Measurements from ENCODE around the gene MXRA5.
"Not testable (repeated sequence)": the region's sequence is repeated elsewhere in the genome, so short reads cannot be mapped to it uniquely, and the experiment has no call there.

The MXRA5 gene, protein sequence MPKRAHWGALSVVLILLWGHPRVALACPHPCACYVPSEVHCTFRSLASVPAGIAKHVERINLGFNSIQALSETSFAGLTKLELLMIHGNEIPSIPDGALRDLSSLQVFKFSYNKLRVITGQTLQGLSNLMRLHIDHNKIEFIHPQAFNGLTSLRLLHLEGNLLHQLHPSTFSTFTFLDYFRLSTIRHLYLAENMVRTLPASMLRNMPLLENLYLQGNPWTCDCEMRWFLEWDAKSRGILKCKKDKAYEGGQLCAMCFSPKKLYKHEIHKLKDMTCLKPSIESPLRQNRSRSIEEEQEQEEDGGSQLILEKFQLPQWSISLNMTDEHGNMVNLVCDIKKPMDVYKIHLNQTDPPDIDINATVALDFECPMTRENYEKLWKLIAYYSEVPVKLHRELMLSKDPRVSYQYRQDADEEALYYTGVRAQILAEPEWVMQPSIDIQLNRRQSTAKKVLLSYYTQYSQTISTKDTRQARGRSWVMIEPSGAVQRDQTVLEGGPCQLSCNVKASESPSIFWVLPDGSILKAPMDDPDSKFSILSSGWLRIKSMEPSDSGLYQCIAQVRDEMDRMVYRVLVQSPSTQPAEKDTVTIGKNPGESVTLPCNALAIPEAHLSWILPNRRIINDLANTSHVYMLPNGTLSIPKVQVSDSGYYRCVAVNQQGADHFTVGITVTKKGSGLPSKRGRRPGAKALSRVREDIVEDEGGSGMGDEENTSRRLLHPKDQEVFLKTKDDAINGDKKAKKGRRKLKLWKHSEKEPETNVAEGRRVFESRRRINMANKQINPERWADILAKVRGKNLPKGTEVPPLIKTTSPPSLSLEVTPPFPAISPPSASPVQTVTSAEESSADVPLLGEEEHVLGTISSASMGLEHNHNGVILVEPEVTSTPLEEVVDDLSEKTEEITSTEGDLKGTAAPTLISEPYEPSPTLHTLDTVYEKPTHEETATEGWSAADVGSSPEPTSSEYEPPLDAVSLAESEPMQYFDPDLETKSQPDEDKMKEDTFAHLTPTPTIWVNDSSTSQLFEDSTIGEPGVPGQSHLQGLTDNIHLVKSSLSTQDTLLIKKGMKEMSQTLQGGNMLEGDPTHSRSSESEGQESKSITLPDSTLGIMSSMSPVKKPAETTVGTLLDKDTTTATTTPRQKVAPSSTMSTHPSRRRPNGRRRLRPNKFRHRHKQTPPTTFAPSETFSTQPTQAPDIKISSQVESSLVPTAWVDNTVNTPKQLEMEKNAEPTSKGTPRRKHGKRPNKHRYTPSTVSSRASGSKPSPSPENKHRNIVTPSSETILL (N-terminal part only)

DNA sequence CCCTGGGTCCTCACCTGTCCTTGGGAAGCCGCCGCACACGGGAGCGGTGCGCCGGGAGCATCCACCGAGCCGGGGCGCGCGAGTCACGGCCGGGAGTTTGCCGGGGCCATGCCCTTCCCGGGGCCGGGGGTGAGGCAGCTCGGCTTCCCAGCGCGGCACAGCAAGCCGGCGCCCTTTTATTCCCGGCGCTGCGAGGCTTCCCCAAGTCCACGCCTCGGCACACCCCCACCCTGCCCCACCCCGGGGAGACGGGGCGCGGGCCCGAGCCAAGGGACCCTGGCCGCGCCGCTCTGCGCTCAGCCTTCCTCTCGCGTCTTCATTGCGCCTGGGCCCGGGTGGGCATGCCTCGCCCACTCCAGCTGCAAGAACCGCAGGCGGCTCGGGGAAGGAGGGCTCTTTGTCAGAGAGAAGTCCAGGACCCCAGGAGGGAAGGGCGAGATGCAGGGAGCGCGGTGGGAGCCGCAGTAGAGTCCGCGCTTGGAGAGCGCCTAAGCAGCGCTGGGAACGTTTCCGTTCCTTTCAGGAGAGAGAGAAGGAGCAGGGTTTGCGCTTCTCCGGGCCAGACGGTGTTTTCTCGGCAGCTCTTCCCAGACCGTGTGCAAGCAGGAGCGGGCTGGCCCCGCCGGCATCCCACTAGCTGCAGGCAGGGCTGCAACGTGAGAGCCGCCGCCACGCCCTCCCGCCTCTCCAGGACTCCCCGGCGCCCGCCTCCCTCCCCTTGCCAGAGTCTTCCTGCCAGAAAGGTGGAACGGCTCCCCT, at the start of gene MXRA5:
Gene MXRA5 (minus strand): TSS at position 152 of the 759 bp plus-strand sequence. CDS start 2,819 bp downstream, outside the sequence.
- no peak for DNase-seq (ENCODE audit: low read depth in 2 of 2)

DNA sequence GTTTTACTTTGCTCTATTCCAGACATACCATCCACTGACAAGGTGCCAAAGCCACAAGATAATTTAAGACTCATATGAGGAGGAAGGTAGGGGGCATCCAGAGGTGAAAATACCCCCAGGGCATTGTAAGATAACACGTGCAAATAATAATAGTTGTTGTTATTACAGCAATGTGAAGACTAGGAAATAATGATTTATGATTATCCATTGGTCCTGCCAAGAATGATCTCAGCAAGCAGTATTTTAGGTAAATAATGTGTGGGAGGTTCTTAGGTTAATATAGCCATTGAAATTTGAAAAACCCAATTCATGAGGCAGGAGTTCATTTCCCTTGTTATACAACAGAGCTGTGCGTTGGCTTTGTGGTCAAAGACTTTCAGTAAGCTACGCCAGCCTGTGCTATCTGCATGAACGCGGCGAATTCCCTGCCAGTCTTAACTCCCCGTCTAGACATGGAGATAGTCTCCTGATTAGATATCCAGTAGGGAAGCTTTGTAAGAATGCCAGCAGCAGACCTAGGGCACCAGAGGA, 47.2 kb upstream of the MXRA5 start:
- no peak for DNase-seq (ENCODE audit: low read depth in 2 of 2)

DNA sequence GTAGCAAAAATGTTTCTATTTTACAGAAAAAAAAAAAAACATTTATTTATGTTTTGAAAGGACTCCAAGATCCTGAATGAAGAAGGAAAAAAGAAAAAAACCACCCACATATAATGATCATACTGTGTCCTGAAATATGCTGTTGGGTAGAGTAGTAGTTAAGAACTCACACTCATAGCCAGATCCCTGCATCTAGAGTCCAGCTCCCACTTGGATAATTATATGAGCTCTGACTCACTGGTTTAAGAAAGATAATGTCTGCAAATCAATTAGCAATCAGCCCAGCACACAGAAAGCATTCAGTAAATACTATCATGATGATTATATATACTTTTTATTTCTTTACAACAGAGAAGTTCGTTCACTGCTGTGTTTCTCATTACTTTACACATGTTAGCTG, 46.7 kb upstream of the MXRA5 start:
- DNase-seq (ENCODE audit: low read depth in 2 of 2), result no peak

DNA sequence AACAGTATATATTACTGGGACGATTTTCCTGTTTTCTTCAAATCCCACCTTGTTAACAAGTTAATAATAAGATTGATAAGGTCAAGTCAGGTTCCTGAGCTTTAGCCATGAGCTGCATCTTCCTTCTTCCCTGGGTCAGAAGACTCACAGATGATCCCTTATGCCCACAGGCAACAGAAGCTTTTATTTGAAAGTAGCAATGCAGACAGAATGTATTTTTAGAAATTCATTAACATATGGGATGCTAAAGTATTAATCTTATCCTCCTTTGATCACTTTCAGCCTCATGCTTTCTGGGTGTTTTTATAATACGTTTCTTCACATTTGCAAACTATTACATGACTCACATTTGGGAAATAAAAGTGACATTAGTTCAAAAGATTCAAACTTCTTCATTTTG, 42.0 kb upstream of the MXRA5 start:
- no peak for DNase-seq (ENCODE audit: low read depth in 2 of 2)

DNA sequence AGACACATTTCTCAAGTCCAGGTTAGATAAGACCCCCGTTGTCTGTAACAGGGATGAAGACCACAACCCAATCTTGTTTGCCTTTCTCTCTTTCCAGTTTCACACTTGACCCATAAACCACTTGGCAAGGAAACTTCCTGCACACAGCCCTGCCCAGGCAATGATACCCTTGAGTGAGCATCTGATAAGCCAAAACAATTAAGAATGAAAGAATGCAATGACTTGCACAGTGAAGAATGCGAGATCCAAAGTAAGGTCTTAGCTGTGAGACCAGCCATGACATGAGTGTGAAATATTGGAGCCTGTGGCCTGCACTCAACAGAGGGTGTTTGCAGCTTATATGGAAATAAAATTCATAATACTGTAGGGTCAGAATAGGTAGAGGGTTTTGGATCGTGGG, 37.9 kb upstream of the MXRA5 start:
- DNase-seq (ENCODE audit: low read depth in 2 of 2), result no peak

DNA sequence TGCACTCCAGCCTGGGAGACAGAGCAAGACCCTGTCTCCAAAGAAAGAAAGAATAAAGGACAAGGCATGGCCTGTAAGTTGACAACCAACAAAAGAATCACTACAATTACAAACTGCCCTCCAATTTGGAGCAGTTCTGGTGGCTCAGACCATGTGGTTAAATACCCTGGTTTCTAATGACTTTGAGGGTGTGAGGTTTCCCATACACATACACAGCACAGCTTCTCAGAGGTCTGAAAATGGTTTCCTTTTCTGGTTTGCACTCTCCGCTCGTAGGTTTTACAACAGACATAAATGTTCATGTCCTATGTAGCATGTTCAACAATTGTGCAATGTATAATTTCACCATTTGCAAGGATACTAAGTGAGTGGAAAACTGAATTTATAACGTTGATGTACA, 34.2 kb upstream of the MXRA5 start:
- no peak for DNase-seq (ENCODE audit: low read depth in 2 of 2)

DNA sequence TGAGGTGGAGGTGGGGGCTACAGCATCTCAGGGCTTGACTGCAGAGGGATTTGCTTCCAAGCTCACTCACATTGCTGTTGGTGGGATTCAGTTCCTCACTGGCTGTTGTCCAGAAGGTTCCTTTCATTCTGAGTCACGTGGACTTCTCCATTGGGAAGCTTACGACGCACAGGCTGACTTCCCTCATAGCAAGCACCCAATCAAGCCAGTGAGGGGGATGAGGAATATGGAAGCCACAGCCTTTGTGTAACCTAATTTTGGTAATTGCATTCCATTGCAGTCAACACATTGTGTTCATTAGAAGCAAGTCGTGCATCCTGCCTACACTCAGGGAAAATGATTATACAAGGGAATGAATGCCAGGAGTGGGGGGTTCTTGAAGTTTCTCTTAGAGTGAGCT, 32.7 kb upstream of the MXRA5 start:
- DNase-seq (ENCODE audit: low read depth in 2 of 2), result no peak

DNA sequence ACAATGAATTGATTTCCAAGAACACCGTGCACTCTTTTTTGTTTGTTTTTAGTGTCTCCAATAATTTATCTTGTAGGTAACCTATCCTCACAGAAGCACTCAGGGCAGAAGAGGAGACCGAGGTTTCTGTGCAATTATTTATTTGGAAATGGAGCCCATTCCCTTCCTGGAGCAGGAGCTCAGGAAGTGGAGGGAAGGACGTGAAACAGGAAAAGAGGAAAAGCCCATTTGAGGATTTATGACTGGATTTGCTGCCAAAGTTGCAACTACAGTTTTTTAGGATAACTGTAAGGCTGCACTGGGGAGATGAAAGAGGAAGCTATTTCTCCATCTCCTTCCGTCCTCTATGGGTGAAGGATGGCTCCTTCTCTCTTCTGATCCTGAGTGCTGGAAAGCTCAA, 31.7 kb upstream of the MXRA5 start:
- no peak for DNase-seq (ENCODE audit: low read depth in 2 of 2)

DNA sequence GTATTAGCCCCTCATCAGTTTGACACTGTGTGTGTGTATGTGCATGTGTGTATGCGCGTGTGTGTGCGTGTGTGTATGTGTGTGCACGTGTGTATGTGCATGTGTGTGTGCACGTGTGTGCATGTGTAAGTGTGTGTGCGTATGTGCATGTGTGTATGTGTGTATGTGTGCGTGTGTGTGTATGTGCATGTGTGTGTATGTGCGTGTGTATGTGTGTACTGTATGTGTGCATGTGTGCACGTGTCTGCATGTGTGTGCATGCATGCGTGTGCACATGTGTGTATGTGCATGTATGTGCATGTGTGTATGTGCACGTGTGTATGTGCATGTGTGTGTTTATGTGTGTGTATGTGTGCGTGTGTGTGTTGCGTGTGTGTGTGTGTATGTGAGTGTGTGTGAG, 31.1 kb upstream of the MXRA5 start:
- no peak for DNase-seq (ENCODE audit: low read depth in 2 of 2)

DNA sequence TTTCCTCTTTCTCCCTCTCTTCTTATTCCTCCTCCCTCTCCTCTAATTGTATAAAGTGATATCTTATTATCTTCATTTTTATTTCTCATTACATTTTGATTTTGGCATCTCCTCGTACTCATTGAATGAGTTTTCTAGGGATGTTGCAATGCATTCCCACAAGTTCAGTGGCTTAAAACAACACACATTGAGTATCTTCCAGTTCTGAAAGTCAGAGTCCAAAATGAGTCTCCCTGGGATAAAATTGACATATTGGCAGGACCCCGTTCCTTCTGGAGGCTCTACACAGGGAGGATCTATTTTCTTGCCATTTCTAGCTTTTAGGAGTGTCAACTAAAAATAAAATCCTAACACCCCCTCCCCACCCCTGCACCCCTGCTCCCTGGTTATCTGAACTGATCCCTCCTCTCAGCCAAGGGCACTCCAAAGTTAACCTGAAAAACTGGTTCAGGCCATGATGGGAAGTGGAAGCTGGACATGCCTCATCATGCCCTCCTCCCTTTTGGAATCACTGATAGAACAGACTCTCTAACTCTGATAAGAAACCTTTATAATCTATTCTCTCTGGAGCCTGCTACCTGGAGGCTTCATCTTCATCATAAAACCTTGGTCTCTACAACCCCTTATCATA, 29.5 kb upstream of the MXRA5 start:
- not testable (repeated sequence) for DNase-seq (ENCODE audit: low read depth in 2 of 2)

DNA sequence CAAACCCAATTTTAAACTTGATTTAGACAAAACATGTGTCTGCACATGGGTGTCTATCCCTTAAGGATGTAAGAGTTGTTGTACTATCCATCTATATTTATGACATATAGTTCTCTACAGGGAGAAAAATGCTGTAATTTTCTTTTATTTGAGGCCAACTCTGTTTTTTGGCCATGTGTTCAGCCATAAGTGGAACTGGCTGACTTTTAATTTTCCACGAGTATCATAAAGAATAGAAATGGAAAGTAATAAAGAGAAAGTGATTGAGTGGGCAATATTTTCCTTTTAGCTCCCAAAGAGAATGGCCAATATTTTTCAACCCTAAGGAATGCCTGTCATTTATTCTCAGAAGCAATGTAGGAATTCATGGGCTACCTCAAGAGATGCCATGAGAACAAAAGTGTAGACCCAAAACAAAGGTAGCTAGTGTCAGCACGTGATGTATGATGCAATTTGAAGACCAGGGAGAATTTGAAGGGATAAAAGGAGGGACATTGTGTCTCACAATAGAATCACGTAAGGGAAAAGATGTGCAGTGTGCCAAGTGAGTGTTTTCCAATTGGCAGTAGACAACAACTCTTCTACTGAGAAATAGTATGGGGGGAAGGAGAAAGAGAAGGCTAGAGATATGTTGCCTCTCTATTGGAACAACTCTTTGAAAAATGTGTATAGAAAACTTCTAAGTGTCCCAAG, 27.8 kb upstream of the MXRA5 start:
- DNase-seq (ENCODE audit: low read depth in 2 of 2), result no peak

DNA sequence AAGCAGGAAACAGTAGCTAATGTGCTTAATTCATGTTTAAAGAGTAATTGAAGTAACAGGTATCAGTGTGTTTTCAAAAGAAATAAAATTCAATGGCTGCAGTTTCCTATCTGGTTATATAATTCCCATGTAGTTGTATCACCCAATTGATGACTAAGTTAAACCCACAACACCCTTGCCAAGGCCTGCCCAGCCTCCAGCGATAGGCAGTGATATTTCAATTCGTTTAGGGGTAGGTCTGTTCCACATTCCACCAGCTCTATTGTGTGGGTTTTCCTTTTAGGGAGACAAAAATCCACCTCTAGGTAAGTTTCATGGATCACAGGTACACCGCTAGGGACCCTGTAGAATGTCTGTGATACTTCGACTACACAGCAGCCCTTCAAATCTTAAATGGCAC, 24.7 kb upstream of the MXRA5 start:
- DNase-seq (ENCODE audit: low read depth in 2 of 2), result no peak

DNA sequence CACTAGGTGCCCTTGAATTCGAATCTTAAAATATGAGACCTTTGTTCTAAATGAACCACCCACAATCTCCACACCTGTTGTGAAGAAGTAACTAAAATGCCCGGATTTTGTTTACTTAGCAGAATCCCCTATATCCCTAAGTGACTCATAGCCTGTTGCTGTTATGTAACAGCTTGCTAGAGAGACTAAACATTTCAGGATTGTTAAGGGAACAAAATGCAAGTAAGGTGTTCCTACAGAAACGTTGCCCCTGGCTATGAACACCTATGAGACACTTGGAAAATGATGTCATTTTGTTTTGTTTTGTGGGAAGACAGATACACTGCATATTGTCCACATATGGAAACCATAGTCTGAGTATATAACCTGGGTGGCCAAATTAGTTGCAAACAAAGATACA, 24.2 kb upstream of the MXRA5 start:
- no peak for DNase-seq (ENCODE audit: low read depth in 2 of 2)

DNA sequence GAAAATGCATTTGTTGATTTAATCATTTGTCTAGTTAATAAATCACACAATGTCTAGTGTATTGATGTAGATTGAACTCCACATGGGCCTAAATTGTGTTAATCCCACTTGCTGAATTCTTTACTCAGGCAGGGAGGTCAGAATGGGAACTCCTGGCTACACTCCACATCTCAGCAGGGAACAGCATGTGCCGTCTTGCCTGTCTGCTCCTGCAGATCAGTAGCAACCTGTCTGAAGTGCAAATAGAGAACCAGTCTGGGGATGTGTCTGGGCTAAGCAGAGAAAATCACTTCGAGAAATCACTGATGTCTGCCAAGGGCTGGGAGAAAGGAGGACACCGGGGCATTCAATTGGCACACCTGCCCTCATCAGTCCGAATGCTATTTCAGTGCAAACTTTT, 16.5 kb upstream of the MXRA5 start:
- DNase-seq (ENCODE audit: low read depth in 2 of 2), result no peak

DNA sequence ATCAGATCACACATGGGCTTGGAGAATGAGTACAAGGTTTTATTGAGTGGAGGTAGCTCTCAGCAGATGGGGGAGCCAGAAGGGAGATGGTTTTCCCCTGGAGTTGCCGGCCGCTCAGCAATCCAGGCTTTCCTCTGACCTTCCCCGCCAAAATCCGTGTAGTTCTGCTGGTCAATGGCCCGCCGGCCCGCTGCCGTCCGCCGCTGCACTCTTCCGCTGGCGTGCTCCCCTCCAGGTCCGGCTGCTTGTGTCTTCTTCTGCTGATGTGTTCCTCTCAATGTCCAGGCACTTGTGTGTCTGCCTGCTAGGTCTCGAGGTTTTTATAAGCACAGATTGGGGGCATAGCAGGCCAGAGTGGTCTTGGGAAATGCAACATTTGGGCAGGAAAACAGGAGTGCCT, 14.4 kb upstream of the MXRA5 start:
- no peak for DNase-seq (ENCODE audit: low read depth in 2 of 2)

DNA sequence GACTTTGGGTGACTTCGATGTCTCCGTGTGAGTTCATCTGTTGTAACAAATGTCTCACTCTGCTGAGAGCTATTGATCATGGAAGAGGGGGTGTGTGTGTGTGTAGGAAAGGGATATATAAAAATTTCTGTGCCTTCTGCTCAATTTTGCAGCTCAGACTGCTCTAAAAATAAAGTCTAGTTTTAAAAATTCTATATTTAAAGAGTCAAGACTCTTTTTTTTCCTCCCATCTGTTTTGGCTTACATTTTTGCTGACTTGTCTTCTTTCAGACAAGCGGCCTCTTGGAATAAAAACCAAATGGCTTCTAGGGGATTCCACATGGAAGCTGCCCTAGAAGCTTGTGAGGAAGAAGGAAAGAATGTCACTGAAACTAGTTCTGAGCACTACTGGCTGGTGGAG, 6.3 kb upstream of the MXRA5 start:
- not testable (repeated sequence) for DNase-seq (ENCODE audit: low read depth in 2 of 2)

DNA sequence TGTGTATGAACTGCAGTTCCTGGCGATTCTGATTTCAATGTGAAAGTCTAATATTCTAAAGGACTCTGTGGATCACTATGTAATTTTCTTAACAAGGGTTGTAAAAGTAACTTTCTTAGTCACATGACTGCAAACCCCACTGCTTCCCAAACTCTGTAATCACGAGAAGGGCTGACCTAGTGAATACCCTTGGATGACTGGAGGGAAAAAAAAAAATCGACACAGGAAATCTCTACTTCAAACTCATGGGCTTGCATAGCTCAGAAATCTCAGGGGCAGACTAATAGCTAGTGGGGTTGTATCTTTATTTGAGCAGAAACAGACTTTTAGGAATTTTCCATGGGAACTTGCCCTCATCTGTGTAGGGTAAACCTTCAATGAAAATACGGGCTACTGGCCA, 4.8 kb upstream of the MXRA5 start:
- DNase-seq (ENCODE audit: low read depth in 2 of 2), result no peak

DNA sequence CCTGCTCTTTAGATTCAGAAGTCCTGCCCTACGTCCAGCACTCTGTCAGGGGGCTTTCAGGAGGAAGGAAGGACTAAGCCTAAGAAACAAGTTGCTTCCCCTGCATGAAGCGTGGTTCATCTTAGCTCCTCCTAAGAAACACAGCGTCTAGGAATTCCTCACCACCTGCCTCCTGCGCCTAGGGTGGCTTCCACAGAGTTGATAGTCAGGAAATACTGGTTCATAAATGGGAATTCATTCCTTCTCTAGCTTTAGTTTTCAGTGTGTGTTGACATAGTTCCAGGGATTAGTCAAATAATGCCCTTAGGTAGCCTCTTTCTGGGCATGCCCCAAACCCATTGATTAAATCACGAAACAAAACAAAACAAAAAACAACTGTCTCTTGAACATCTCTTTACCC, 1.7 kb upstream of the MXRA5 start:
- DNase-seq (ENCODE audit: low read depth in 2 of 2), result no peak

DNA sequence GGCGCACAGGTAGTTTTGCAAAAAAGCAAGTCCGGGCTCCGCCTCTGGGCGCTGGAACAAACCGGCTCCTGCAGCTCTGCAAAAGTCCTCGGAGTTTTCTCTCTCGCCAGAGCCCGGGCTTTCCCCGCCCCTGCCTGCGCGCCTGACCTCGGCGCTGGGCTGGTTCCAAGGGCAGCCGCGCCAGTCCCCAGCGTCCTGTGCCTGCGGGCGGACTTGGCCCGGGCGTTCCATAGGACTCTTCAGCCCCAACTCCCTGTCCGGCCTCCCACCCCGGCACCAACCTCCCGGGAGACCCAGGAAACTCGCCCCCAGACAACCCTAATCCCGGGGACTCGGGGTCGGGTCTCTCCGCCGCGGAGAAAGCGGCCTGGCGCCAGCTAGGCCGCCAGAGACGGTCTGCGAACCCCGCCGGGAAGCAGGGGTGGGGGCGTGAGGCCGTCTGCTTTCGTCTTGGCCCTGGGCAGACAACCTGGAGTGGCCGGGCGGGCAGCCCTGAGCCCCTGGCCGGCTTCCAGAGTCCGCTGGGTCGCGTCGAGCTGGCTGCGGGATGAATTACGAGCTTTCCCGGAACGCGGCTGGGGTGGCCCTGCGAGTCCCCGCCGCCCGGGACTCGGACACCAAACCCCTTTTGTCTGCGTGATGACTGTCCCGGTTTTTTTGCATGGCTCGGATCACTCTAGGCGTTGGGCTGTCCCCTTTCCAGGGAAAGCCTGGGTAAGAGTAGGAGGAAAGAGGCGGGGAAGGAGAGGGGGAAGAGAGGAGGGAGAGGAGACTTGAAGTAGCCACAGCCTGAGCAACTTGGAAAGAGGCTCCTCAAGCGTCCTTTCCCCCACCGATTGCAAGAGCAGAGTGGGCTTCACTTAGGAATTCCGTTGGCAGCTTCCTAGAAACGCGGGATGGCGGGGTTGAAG, 916 bp downstream of the MXRA5 start:
- no peak for DNase-seq (ENCODE audit: low read depth in 2 of 2)

Data from stimulated activated CD4-positive, alpha-beta T cell treated with anti-CD3 and anti-CD28 coated beads, Interleukin-1b, Interleukin-23, amount 100 ng/mL, for 4 hours (primary cell).